Naive thymus-derived CD4-positive, alpha-beta T cell (primary cell): Measurements from ENCODE around the gene CD276. TPM values are rescaled to one million over a fixed set of nuclear protein-coding genes. Genes with fewer than 3 reads are reported as not detected.

Source experiments
- ATAC-seq: fragments of 150-1000 bp; cut with Tn5 transposase; 2 replicates; pipeline ENCODE4 v1.10.0; 2021; ENCODE audit warnings: mild to moderate bottlenecking, moderate library complexity
- CTCF ChIA-PET: fragments of 350-600 bp; sonication (Branson Sonifier 250); formaldehyde crosslinking; loops from one replicate; lab custom pipeline; 2021; ENCODE audit warnings: antibody characterized with exemption; lab: Charles Lee
- POLR2A ChIA-PET: fragments of 350-600 bp; sonication (Branson Sonifier 250); formaldehyde crosslinking; loops from one replicate; lab custom pipeline; 2021; ENCODE audit warnings: antibody characterized with exemption, inconsistent platforms; lab: Charles Lee
- DNase-seq, 9 donors: peaks; one replicate each; pipeline versions ENCODE4 v3.0.0 to v3.0.0-alpha.2; 2020 to 2022; ENCODE audit warnings: mixed read lengths in 1 of 9
- H3K27ac ChIP-seq: one replicate; pipeline ENCODE4 v1.7.0; 2013; ENCODE audit warnings: mild to moderate bottlenecking, low read depth, low read length, moderate library complexity
- H3K27me3 ChIP-seq, 2 donors: one replicate each; pipeline ENCODE4 v1.7.0; 2013; ENCODE audit warnings: low read length in 2 of 2, mild to moderate bottlenecking in 2 of 2, moderate library complexity in 2 of 2; ENCODE audit not compliant: control insufficient read depth in 2 of 2, insufficient read depth in 2 of 2
- H3K36me3 ChIP-seq, 3 experiments: 1 replicate in 2 of 3; 2 replicates in 1 of 3; pipeline ENCODE4 v1.7.0; 2013; ENCODE audit warnings: low read length in 3 of 3, mild to moderate bottlenecking in 3 of 3, moderate library complexity in 1 of 3; ENCODE audit not compliant: insufficient read depth in 3 of 3, control insufficient read depth in 2 of 3
- H3K4me1 ChIP-seq, 2 donors: one replicate each; pipeline ENCODE4 v1.7.0; 2013; ENCODE audit warnings: low read length in 2 of 2, mild to moderate bottlenecking in 2 of 2, moderate library complexity in 1 of 2; ENCODE audit not compliant: control insufficient read depth in 2 of 2, insufficient read depth in 2 of 2
- H3K4me3 ChIP-seq: 2 replicates; pipeline ENCODE4 v1.7.0; 2013; ENCODE audit warnings: mild to moderate bottlenecking, low read length
- H3K9me3 ChIP-seq, 3 experiments: 1 replicate in 2 of 3; 2 replicates in 1 of 3; pipeline ENCODE4 v1.7.0; 2013; ENCODE audit warnings: low read length in 3 of 3; ENCODE audit not compliant: control insufficient read depth in 2 of 3
- H3K27ac Mint-ChIP-seq, 9 donors: one replicate each; pipeline ENCODE4 v1.8.0; 2020 to 2022; ENCODE audit warnings: mixed read lengths in 9 of 9, mild to moderate bottlenecking in 8 of 9, moderate library complexity in 5 of 9, inconsistent platforms in 2 of 9
- H3K27me3 Mint-ChIP-seq, 5 donors: one replicate each; pipeline ENCODE4 v1.8.0; 2021 to 2022; ENCODE audit warnings: mixed read lengths in 5 of 5, mild to moderate bottlenecking in 1 of 5
- H3K36me3 Mint-ChIP-seq, 5 donors: one replicate each; pipeline ENCODE4 v1.8.0; 2020 to 2022; ENCODE audit warnings: mixed read lengths in 5 of 5, mild to moderate bottlenecking in 3 of 5, inconsistent platforms in 1 of 5
- H3K4me1 Mint-ChIP-seq, 7 donors: one replicate each; pipeline ENCODE4 v1.8.0; 2020 to 2022; ENCODE audit warnings: mixed read lengths in 7 of 7, mild to moderate bottlenecking in 3 of 7, inconsistent platforms in 1 of 7
- H3K4me3 Mint-ChIP-seq, 10 donors: one replicate each; pipeline ENCODE4 v1.8.0; 2020 to 2022; ENCODE audit warnings: mild to moderate bottlenecking in 10 of 10, mixed read lengths in 10 of 10, moderate library complexity in 6 of 10, inconsistent platforms in 2 of 10
- H3K9me3 Mint-ChIP-seq, 11 donors: one replicate each; pipeline ENCODE4 v1.8.0; 2020 to 2022; ENCODE audit warnings: mixed read lengths in 11 of 11, mild to moderate bottlenecking in 4 of 11, inconsistent platforms in 1 of 11, moderate library complexity in 1 of 11
- intact Hi-C, 2 donors: fragments of 100-400 bp; cut with micrococcal nuclease; formaldehyde crosslinking; loops; one replicate each; pipeline ENCODE4 v1.15.1; 2023
- polyA plus RNA-seq, 2 donors: library from polyadenylated mRNA; unstranded; fragments of 300-500 nt; fragmentation: Illumina TruSeq; gene quantifications; one replicate each; pipeline ENCODE4 v1.2.3, GENCODE V29; 2021
- total RNA-seq, 6 experiments: library from RNA in 5 of 6; stranded (reverse) in 5 of 6; gene quantifications; 1 replicate in 5 of 6; 2 replicates in 1 of 6; pipeline ENCODE4 v1.2.3 and lab custom pipeline; 2021 to 2026

CD276 gene
- total and polyA plus RNA-seq, 7 experiments from 2014 or later: 0.76 to 2.7 (median 1.9) TPM; not detected in 4

DNA sequence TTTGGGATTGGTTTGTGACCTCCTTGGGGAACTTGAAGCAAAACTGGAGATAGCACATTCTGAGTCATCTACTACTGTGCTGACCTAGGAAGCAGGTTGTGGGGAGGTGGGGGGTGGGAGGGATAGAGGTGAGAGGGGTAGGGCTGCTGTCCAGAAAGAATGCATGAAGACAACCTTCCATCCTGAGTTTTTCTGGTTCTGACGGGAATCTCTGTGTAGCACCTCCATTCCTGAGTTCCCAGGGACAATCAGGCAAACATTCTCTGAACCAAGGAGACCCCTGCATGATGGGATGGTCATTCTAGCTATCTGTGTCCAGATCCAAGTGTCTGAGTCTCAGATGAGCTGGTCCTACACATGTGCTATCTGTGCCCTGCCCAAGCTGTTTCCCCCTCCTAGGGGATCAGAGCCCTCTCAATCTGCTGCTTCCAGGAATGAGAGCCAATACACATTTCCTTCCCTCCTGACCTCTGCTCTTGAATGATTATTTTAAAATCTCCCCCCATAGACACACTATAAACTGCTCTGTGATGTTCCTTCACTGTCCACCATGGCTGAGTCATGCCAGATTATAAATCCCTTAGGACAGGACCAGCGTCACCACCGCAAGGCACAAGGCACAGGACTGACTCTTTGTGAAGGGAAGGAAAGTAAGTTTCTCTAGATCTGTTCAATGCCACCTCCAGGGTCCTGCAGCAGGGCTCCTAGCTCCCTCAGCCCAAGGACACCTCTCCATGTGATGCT lies 2.2 kb upstream of the CD276 start:
- no peak for ATAC-seq
- H3K4me3 Mint-ChIP-seq: no peak overlapping the region
- ChIA-PET CTCF (interaction anchor here (1.2 to 2.8 kb wide), 2 partner anchors 9 to 17 kb away, joined by 4 to 10 read pairs; no protein-coding TSS in a partner anchor), POLR2A (no interaction called here)
- Histone ChIP-seq H3K27ac (no peak overlapping the region), H3K27me3 (peaks cover 0 to 7% of the 10 kb centered on the region in 2 donors), H3K4me3 (no peak overlapping the region), H3K36me3 (no peaks in the 10 kb centered on the region), H3K9me3 (no peaks in the 10 kb centered on the region), H3K4me1 (peaks cover 4 to 7% of the 10 kb centered on the region in 2 donors)
- intact Hi-C loops: no loop called here
- no peak overlapping the region for H3K27ac Mint-ChIP-seq
- peaks cover 0 to 13% (median 9%) of the 10 kb centered on the region in 7 donors for H3K4me1 Mint-ChIP-seq
- no peak for DNase-seq
- H3K36me3 Mint-ChIP-seq: no peaks in the 10 kb centered on the region
- H3K27me3 Mint-ChIP-seq: peaks cover 38 to 60% (median 46%) of the 10 kb centered on the region in 5 donors
- H3K9me3 Mint-ChIP-seq: no peaks in the 10 kb centered on the region

DNA sequence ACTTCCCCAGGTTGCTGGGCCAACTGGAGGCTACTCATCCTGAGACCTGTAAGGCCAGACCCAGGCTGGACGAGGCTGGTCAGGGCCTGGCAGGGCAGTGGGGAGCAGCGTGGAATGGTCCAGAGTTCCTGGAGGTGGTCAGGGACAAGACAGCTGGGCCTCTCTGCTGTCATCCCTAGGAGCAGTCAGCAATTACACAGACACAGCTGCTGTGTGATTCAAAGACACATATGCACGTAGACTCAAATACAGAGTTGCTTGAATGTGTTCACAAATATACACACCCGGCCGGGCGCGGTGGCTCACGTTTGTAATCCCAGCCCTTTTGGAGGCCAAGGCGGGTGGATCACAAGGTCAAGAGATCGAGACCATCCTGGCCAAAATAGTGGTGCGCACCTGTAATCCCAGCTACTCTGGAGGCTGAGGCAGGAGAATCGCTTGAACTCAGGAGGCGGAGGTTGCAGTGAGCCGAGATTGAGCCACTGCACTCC lies 1.5 kb upstream of the CD276 start:
- peak overlapping the region in 2 of 10 donors; percentile 7 to 32 for H3K4me3 Mint-ChIP-seq
- no peaks in the 10 kb centered on the region for H3K9me3 Mint-ChIP-seq
- Histone ChIP-seq H3K4me1 (peaks cover 4 to 7% of the 10 kb centered on the region in 2 donors), H3K36me3 (no peaks in the 10 kb centered on the region), H3K4me3 (no peak overlapping the region), H3K9me3 (no peaks in the 10 kb centered on the region), H3K27me3 (peaks cover 0 to 7% of the 10 kb centered on the region in 2 donors), H3K27ac (no peak overlapping the region)
- intact Hi-C loops: no loop called here
- POLR2A ChIA-PET: interaction anchor here (1.0 kb wide), 1 partner anchor 14 kb away, joined by 3 read pairs; no protein-coding TSS in a partner anchor
- CTCF ChIA-PET: interaction anchor here (1.2 to 2.8 kb wide), 2 partner anchors 8 to 17 kb away, joined by 4 to 10 read pairs; no protein-coding TSS in a partner anchor
- peaks cover 0 to 13% (median 9%) of the 10 kb centered on the region in 7 donors for H3K4me1 Mint-ChIP-seq
- peaks cover 41 to 64% (median 51%) of the 10 kb centered on the region in 5 donors for H3K27me3 Mint-ChIP-seq
- DNase-seq (no peak), ATAC-seq (no peak)
- no peaks in the 10 kb centered on the region for H3K36me3 Mint-ChIP-seq
- H3K27ac Mint-ChIP-seq: no peak overlapping the region

DNA sequence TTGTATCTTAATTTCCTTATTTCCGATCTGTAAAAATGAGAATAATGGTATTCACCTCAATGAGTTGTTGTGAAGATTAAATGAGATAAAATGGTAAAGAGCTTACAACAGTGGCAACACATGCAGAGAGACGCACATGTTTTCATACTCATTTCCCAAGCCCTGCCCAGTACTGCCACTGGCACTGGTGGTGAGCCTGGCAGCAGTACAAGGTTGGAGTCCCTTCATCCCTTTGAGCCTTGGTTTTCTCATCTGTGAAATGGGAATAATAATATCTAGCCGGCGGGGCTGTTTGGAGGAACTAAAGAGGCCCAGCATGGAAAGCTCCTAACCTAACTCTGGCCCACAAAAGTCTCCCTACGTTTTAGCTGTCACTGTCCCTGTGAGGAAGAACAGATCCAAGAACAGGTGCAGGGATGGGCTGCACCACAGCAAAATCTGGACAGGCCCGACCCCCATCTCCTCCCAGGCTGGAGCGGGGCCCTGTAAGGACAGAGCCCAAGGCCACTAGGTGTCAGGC lies 866 bp upstream of the CD276 start:
- H3K4me1 ChIP-seq: peaks cover 4 to 7% of the 10 kb centered on the region in 2 donors
- H3K9me3 ChIP-seq: no peaks in the 10 kb centered on the region
- Mint-ChIP-seq H3K27me3 (peaks cover 45 to 68% (median 57%) of the 10 kb centered on the region in 5 donors), H3K4me3 (peak overlapping the region in 8 of 10 donors; percentile 7 to 77 (median 46)), H3K4me1 (peaks cover 0 to 13% (median 9%) of the 10 kb centered on the region in 7 donors), H3K9me3 (no peaks in the 10 kb centered on the region), H3K36me3 (no peaks in the 10 kb centered on the region), H3K27ac (no peak overlapping the region)
- no peak overlapping the region for H3K4me3 ChIP-seq
- no peak for DNase-seq
- POLR2A ChIA-PET: interaction anchor here (1.0 kb wide), 1 partner anchor 14 kb away, joined by 3 read pairs; no protein-coding TSS in a partner anchor
- no peak for ATAC-seq
- intact Hi-C loops: no loop called here
- no peaks in the 10 kb centered on the region for H3K36me3 ChIP-seq
- CTCF ChIA-PET: no interaction called here
- peaks cover 0 to 7% of the 10 kb centered on the region in 2 donors for H3K27me3 ChIP-seq
- no peak overlapping the region for H3K27ac ChIP-seq

DNA sequence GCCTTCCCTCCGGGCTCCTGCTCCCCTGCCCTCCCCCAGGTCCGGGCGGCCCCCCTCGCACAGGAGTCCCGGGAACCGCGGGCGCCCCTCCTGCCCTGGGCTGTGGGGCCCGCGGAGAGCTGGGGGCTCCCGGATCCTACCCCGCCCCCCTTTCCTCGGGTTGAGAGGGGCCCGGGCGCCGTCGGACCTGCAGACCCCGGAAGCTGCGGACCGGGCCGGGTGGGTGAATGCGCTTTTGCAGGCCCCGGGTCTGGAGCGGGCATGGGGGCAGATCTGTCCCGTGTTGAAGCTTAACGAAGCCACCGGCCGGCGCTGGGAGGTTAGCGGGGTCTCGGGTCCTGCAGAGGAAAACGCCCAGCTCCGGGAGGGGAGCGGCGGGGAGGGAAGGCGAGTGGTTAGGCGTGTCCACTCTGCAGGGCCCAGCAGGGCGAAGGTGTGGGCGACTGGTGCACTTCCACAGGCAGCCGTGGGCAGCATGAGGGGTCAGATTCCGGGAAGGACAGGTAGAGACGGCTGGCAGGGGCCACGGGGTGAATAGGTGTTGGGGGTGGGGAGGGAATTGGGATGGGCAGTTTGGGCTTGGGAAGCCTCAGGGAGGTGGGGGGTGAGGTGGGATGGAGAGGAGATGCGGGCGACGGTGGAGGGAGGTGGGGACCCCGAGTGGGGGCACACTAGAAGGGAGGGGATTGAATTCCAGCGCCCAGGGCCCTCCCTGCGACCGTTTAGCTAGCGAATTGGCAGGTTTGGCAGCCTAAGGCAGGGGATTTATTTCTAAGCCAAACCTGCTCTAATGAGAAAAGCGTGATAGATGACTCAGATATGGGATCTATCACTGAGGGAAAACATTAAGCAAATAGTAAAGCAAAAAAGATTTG lies 635 bp downstream of the CD276 start:
- H3K27me3 Mint-ChIP-seq: peaks cover 45 to 63% (median 56%) of the 10 kb centered on the region in 5 donors
- ChIA-PET CTCF (interaction anchor here (0.9 kb wide), 1 partner anchor 9 kb away, joined by 3 read pairs; no protein-coding TSS in a partner anchor), POLR2A (interaction anchor here (0.6 to 0.7 kb wide), 2 partner anchors 13 to 1525 kb away, joined by 3 read pairs; no protein-coding TSS in a partner anchor)
- ATAC-seq: no peak
- no peaks in the 10 kb centered on the region for H3K36me3 Mint-ChIP-seq
- intact Hi-C loops: no loop called here
- Histone ChIP-seq H3K27ac (no peak overlapping the region), H3K36me3 (no peaks in the 10 kb centered on the region), H3K27me3 (peaks cover 0 to 7% of the 10 kb centered on the region in 2 donors), H3K4me1 (peaks cover 4 to 7% of the 10 kb centered on the region in 2 donors), H3K9me3 (no peaks in the 10 kb centered on the region), H3K4me3 (no peak overlapping the region)
- H3K4me1 Mint-ChIP-seq: peaks cover 0 to 13% (median 7%) of the 10 kb centered on the region in 7 donors
- DNase-seq: no peak
- peak overlapping the region in 1 of 9 donors; percentile 37 for H3K27ac Mint-ChIP-seq
- H3K4me3 Mint-ChIP-seq: peak overlapping the region in 9 of 10 donors; percentile 2 to 86 (median 48)
- no peaks in the 10 kb centered on the region for H3K9me3 Mint-ChIP-seq

DNA sequence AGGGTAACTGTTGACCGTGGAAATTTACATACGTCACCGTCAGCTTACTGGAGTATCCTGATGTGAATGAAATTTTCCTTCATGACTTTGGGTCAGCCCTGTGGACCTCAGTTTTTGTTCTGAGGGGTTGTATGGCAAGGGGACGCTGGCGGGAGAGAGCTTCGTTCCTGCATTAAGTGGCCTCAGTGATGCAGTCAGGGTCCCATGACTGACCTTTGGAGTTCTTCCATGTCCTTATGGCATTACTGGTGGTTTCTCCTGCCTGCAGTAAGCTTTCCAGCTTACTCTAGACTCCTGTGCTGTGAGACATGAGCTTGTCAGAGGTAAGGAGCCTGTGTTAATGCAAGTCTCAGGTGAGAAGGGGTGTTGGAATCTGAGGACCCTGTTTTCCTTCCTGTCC lies 1.8 kb downstream of the CD276 start:
- POLR2A ChIA-PET: no interaction called here
- no peak for DNase-seq
- Mint-ChIP-seq H3K9me3 (no peaks in the 10 kb centered on the region), H3K27me3 (peaks cover 45 to 63% (median 56%) of the 10 kb centered on the region in 5 donors), H3K36me3 (no peaks in the 10 kb centered on the region), H3K4me3 (peak overlapping the region in 5 of 10 donors; percentile 2 to 86 (median 14)), H3K27ac (no peak overlapping the region), H3K4me1 (peaks cover 0 to 13% (median 7%) of the 10 kb centered on the region in 7 donors)
- H3K4me1 ChIP-seq: peaks cover 4 to 7% of the 10 kb centered on the region in 2 donors
- H3K36me3 ChIP-seq: no peaks in the 10 kb centered on the region
- peaks cover 0 to 7% of the 10 kb centered on the region in 2 donors for H3K27me3 ChIP-seq
- ATAC-seq: no peak
- H3K27ac ChIP-seq: no peak overlapping the region
- CTCF ChIA-PET: interaction anchor here (1.0 kb wide), 1 partner anchor 8 kb away, joined by 4 read pairs; no protein-coding TSS in a partner anchor
- no peaks in the 10 kb centered on the region for H3K9me3 ChIP-seq
- no peak overlapping the region for H3K4me3 ChIP-seq
- intact Hi-C loops: no loop called here
